Retinal pigment epithelial cell (primary cell): Measurements from ENCODE around the gene EPS8L3.

Experiments used
- DNase-seq: peaks from one replicate; pipeline ENCODE4 v3.0.0-alpha.2; 2010; ENCODE audit warnings: low read depth
- H3K4me3 ChIP-seq: 2 replicates; pipeline ENCODE4 v1.5.1; 2011; ENCODE audit warnings: mild to moderate bottlenecking, low read length, control low read depth, moderate library complexity
- TF ChIP-seq, protein P1 (sequence below): conservative IDR thresholded peaks from 2 replicates; pipeline ENCODE4 v1.5.1; 2011; ENCODE audit warnings: low read depth, low read length, control low read depth, inconsistent platforms

The EPS8L3 gene

DNA sequence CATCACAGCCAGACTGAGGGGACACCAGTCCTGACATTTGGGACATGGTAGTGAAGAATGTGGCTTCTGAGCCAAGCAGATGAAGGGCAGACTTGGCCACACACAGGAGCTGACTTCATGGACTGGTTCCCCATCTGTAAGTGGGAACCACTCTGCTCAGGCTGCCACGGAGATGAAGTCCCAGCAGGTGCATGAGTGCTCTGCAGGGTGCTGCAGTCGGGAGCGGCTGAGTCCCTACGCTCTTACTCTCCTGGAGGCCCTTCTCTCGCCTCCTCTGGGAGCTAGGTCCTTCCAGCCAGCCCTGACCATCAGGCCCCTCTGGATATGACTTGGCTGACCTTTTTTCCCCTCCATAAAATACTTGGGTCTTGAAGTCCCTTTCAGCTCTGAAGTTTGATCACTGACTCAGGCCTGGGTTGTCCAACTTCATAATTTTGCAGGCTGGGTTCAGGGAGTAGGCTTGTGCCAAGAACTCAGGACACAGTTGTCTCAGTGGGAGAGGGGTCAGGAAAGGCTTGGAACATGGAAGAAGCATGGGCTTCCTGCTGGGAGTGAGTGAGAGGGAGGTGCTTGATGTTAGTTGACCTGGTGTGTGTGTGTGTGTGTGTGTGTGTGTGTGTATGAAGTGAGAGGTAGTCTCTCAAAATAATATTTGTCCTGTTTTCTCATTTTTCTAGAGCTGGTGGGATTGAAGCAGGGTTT is 21.0 kb upstream of the EPS8L3 start:
- DNase-seq, result no peak
- TF ChIP-seq, protein P1, sequence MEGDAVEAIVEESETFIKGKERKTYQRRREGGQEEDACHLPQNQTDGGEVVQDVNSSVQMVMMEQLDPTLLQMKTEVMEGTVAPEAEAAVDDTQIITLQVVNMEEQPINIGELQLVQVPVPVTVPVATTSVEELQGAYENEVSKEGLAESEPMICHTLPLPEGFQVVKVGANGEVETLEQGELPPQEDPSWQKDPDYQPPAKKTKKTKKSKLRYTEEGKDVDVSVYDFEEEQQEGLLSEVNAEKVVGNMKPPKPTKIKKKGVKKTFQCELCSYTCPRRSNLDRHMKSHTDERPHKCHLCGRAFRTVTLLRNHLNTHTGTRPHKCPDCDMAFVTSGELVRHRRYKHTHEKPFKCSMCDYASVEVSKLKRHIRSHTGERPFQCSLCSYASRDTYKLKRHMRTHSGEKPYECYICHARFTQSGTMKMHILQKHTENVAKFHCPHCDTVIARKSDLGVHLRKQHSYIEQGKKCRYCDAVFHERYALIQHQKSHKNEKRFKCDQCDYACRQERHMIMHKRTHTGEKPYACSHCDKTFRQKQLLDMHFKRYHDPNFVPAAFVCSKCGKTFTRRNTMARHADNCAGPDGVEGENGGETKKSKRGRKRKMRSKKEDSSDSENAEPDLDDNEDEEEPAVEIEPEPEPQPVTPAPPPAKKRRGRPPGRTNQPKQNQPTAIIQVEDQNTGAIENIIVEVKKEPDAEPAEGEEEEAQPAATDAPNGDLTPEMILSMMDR, result no peak
- H3K4me3 ChIP-seq, result no peak overlapping the region

DNA sequence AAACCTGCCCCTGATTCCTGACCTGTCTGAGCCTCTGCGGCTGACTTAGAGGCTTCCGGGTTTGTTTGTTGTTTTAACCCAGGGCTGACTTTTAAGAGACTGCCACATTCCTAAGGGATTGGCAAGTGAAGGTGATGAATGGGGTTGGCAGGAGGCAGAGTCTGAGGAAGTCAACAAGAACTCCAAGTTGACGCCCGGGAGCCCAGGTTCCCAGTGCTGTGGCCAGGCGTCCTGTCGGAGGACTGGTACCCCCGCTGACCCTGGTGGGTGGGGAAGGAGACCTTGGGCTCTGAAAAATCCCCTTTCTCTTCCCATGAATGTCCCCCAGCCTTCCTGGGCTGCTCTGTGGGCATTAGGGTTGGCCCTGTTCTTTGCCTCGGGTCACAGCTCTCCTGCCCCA is 19.7 kb upstream of the EPS8L3 start:
- no peak overlapping the region for H3K4me3 ChIP-seq
- DNase-seq, result peak; percentile 80
- TF ChIP-seq, protein P1, result no peak

- DNase-seq, result no peak
- H3K4me3 ChIP-seq, result no peak overlapping the region
- TF ChIP-seq, protein P1, result no peak
These were observed 19.2 kb upstream of the EPS8L3 start for GRCh38 chr1:109782927-109783326.

DNA sequence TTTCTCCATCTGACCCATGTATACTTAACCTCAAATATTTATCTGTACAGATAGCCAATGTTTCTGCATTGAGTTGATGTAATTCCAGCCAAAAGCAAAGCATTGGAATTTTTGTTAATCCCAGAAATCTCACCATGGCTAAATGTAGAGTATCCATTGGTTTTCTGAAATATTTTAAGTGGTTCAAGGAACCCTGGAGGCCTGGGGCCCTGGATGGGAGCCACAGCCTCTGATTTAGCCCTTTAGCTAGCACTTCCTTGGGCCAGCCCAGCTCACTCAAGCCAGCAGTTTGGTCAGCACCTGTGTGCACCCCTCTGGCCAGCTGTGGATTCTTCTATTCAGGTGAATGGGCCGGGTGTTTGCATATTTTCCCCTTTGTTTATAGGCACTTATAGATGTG is 18.8 kb upstream of the EPS8L3 start:
- TF ChIP-seq, protein P1, result no peak
- no peak for DNase-seq
- H3K4me3 ChIP-seq, result no peak overlapping the region

DNA sequence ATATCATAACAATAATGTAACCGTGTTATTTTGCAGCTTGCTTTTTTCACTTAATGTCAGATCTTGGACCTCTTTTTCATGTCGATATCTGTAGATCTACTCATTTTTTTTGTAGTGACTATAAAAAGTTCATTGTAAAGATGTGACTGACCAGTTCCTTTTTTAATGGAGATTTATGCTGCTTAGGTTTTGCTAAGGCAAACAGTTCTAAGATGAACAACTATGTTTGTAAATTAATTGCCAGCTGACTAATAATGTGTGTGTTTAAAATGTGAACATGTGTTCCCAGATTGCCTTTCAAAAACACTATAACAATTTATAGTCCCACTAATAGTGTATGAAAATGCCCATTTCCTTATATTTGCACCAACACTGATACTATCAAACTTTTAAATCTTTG is 18.1 kb upstream of the EPS8L3 start:
- no peak for DNase-seq
- no peak overlapping the region for H3K4me3 ChIP-seq
- TF ChIP-seq, protein P1, result no peak

GRCh38 chr1:109780982-109781381 is 17.3 kb upstream of the EPS8L3 start:
- DNase-seq, result no peak
- TF ChIP-seq, protein P1, result no peak
- H3K4me3 ChIP-seq, result no peak overlapping the region

DNA sequence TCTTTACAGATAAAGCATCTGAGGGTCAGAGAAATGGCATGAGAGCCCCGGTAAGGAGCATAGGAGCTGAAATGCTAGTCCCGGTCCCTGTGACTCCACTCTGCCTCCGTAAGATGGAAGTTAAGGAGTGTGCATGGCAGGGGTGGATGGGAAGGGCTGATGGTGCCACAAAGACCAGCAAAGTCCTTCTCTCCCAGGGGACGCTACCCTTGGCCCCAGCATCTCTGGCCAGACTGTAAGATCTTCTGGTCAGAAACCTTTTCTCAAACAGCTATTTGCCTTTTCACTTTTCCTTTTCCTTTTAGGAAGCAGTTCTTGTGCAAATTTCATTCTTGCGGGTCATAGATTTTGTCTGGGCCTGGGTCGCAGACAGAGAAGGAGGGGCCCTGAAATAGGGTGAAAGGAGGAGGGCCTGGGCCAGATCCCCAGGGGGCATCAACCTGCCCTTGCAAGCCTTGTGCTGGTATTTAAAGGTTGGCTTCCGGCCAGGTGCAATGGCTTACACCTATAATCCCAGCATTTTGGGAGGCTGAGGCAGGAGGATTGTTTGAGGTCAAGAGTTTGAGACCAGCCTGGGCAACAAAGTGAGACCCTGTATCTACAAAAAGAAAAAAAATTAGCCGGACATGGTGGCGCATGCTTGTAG is 14.4 kb upstream of the EPS8L3 start:
- no peak for DNase-seq
- H3K4me3 ChIP-seq, result no peak overlapping the region
- TF ChIP-seq, protein P1, result no peak
